HG03159 (cell line): ENCODE measurements around the gene DOK1.

Experiments used
- ATAC-seq: cut with Tn5 transposase; IDR thresholded peaks from one replicate; pipeline ENCODE4 v1.9.1; 2021; ENCODE audit warnings: mild to moderate bottlenecking, moderate library complexity; ENCODE audit not compliant: unreplicated experiment

The DOK1 gene

GRCh38 chr2:74553892-74554819 is at the start of gene DOK1, which contains the start of gene LOXL3:
DOK1 (plus strand) TSS chr2:74554720; CDS start chr2:74554755, 35 bp downstream.
LOXL3 (minus strand) TSS chr2:74553942; CDS start chr2:74552634, 1,308 bp downstream.
- peak; percentile 60 for ATAC-seq

DNA sequence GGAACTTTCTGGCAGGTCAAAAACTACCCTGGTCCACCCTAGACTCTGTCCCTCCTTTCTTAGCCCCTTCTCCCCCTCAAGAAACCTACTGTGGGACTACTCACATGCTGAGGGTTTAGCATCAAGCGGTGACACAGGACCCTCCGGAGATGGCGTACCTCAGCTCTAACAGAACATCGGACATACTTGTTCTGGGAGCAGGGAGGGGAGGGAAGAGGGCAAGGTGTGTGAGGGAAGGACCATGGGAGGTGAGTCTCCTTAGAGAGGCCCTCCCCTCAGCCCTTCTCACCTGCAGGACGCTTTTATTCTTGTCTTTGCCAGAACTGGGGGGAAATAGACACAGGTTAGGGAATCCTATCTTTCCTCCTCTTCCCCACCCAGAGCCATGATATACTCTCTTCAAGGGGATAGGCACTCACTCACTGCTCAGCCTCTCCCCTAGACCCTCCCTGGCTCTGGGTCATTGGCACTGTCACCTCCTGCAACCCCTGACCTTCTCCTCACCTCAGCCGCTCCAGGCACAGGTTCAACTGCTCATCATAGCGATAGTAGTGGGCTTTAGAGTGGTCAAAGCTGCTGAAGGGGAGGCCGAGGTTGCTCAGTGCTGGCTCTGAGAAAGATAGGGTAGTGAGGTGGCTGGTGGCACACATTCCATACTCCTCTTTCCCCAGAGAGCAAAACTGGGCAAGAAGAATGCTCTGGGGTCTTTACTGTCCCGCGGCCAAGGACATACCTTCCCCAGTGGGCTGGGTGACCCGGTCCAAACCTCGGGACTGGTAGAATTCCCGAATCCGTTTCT is 48.9 kb upstream of the DOK1 start:
- ATAC-seq, result no peak

GRCh38 chr2:74507145-74507925 is 47.2 kb upstream of the DOK1 start, which contains the start of gene PCGF1:
PCGF1 (minus strand) TSS chr2:74507695; CDS start chr2:74507668, 27 bp downstream.
- peak; percentile 89 for ATAC-seq

- ATAC-seq, result peak; percentile 5
Observed at GRCh38 chr2:74507926-74508520, 46.5 kb upstream of the DOK1 start.

- no peak for ATAC-seq
Observed at GRCh38 chr2:74510272-74510671, 44.2 kb upstream of the DOK1 start.

DNA sequence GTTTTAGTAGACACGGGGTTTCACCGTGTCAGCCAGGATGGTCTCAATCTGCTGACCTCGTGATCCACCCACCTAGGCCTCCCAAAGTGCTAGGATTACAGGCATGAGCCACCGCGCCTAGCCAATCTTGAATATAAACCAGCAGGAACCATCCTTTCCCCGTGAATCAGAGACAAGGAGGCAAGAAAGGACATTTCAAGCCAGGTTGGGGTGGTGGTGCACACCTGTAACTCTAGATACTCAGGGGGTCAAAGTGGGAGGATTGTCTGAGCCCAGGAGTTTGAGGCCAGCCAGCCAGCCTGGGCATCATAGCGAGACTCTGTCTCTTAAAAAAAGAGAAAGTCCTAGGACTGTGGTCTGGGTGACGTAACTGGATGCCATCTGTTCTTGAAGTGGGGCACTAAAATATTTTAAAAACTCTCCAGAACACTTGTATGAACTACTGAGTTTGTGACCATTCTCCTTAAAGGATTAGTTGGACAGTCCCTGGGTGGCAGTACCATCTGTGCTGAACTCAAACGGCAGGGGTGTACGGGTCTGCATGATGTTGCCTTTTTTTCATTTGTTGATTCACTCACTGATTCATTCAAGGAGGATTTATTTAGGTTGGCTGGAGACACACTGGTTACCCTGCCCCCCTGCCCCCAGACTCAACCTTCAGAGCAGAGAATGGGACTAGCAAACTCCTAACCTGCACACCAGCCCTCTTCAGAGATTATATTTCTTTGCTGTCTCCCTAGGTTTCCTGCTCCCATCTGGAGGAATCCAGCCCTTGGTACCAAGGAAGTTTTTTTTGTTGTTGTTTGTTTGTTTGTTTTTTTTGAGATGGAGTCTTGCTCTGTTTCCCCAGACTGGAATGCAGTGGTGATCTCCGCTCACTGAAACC is 43.2 kb upstream of the DOK1 start:
- no peak for ATAC-seq

- no peak for ATAC-seq
Observed at GRCh38 chr2:74512744-74513604, 41.5 kb upstream of the DOK1 start.

- ATAC-seq, result no peak
Observed at GRCh38 chr2:74513605-74514367, 40.7 kb upstream of the DOK1 start.

- ATAC-seq, result no peak
Observed at GRCh38 chr2:74514368-74515270, 39.9 kb upstream of the DOK1 start, which contains the start of gene TLX2. TLX2 (plus strand) TSS chr2:74514450; CDS start chr2:74514807, 357 bp downstream.

DNA sequence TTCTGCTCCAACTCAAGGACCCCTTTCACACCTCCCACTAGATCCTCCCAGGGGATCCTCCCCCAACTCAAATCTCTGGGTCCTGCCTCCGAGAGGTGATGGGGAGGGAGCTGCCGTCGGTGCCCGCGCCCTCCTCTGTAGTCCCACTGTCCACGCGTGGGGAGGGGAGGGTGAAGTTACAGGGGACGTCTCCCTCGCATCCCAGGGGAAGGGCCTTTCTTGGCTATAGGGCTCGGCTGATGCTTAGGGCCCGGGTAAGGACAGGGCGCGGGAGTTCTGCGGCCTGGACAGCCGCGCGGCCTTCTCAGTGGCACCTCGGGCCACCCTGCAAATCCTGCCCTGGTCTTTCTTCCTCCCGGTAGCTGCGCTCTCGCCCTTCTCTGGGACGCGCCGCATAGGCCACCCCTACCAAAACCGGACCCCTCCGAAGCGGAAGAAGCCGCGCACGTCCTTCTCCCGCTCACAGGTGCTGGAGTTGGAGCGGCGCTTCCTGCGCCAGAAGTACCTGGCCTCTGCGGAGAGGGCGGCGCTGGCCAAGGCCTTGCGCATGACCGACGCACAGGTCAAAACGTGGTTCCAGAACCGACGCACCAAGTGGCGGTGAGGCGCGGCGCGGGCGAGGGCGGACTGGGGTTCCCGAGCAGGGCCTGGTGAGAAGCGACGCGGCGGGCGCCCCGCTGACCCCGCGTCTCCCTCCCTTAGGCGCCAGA is 39.1 kb upstream of the DOK1 start:
- no peak for ATAC-seq

DNA sequence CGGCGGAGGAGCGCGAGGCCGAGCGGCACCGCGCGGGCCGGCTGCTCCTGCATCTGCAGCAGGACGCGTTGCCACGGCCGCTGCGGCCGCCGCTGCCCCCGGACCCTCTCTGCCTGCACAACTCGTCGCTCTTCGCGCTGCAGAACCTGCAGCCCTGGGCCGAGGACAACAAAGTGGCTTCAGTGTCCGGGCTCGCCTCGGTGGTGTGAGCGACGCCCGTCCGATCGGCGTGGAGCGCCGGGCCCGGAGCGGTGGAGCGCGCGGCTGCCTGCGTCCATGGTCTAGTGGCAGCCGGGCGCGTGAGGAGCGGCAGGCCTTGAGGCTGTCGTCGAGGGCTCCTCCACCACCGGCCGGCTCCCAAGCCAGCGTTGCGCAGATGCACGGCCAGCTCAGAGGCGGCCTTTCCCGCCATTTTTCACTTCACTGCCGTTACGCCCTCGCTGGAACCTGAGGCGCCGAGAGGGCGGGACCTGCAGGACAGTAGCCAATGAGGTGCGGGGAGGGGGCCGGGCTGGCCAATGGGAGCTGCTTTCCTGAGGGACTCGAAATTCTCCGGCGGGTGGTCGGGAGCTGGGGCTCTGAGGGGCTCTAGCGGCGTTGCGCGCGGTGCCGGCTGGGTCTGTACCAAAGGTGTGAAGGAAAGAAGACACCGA is 38.4 kb upstream of the DOK1 start:
- no peak for ATAC-seq

DNA sequence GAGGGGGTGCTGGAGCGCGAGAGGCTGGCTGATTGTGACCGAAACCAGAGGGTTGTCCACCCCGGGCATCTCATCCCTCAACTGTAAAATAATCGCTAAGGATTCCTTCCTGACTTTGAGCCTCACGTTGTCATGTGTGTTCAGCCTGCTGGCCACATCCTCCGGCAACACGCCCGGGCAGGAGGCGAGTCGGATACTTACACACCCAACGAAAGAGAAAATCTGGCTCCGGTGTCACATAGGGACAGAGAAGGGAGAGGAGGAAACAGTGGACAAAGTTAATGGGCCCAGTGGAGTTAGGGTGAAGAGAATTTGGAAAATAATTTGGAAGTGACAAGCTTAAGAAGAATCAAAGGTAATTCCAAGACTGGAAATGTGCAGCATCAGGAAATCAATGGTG is 37.9 kb upstream of the DOK1 start:
- ATAC-seq, result no peak

DNA sequence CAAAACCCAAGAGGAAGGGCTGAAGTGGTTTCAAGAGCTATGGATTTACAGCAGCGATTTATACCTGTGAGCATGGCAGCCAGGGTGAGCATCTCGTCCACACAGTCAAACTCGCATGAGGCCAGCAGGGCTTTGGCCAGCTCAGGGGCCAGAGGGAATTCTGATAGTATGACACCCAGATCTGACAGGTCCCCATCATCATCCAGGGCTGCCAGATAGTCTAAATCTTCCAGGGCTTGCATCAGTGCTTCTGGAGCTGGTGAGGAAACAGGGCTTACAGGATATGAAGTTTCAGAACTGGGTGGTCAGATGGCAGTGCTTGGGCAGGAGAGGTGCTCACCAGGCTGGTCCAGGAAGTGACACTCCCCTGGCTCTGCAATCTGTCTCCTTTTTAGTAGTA is 32.0 kb upstream of the DOK1 start:
- no peak for ATAC-seq

- ATAC-seq, result no peak
Observed at GRCh38 chr2:74524005-74524404, 30.5 kb upstream of the DOK1 start.

DNA sequence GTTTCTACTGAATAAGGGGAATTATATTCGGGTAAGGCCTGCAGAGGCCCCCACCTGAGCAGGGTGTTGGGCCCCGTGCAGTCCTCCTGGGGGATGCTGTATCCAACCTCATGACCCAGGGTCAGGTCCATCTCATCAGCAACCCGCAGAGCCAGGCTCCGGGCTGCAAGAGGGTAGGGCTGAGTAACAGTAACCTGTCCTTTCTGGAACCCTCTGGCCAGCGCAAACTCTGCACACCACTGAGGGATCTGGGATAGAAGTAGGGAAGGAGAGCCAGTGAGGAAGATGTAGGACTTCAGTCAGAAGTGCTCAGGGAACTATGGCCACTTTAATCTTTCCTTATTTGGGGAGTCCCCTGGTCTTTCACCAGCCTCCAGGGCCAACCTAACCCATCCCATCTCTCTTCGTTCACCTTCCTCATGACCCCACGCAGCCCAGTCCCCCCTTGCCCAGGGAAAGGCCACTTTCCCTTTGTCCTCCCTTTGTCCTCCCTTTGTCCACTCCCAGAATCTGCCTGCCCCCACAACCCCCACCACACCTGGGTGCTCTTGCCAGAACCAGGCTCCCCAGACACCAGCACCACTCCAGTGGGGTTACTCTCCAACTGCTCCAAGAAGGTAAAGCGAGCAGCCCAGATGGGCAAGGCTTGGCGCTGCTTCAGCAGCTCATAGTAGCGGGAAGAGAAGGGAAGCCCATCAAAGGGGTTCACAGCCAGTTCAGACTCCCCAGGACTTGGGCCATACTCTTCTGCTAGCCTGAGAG is 29.4 kb upstream of the DOK1 start:
- no peak for ATAC-seq
